Measurements from ENCODE around the gene KLRF1.
"Not testable (repeated sequence)": the region's sequence is repeated elsewhere in the genome, so short reads cannot be mapped to it uniquely, and the experiment has no call there.

Gene KLRF1

GRCh38 chr12:9872162-9872561 is 44.9 kb downstream of the KLRF1 start:
- no peak for DNase-seq

GRCh38 chr12:9872742-9873141 is 45.5 kb downstream of the KLRF1 start:
- DNase-seq, result no peak

- not testable (repeated sequence) for DNase-seq
Measured at GRCh38 chr12:9876120-9876519, 48.8 kb downstream of the KLRF1 start.

- no peak for DNase-seq
Measured at GRCh38 chr12:9880532-9881078, 53.3 kb downstream of the KLRF1 start.

- DNase-seq, result no peak
Measured at GRCh38 chr12:9881246-9881645, 54.0 kb downstream of the KLRF1 start, which contains the start of gene KLRF2. Gene KLRF2 (plus strand): TSS chr12:9881489. CDS start chr12:9881596, 107 bp downstream.

- DNase-seq, result no peak
Measured at GRCh38 chr12:9881988-9882387, 54.7 kb downstream of the KLRF1 start.

- DNase-seq, result no peak
Measured at GRCh38 chr12:9883175-9883574, 55.9 kb downstream of the KLRF1 start.

GRCh38 chr12:9888665-9889273 is 61.5 kb downstream of the KLRF1 start:
- DNase-seq, result no peak

All from stimulated activated CD4-positive, alpha-beta T cell treated with anti-CD3 and anti-CD28 coated beads, Interleukin-1b, Interleukin-23, amount 100 ng/mL, for 48 hours (primary cell).